ENCODE data around the gene NFKB1. TPM values are rescaled to one million over a fixed set of nuclear protein-coding genes. Genes with fewer than 3 reads are reported as not detected.

NFKB1 gene
- total and polyA plus RNA-seq, 10 of the 15 experiments (the other 5 are each of a cell fraction or from before 2014, with no cell fraction given): 8.7 to 110 (median 57.3) TPM

GRCh38 chr4:102535398-102536082 is 34.4 kb downstream of the NFKB1 start (continued):
- TF ChIP-seq POU2F2 (IDR thresholded peaks at IDR 0.05; ENCODE audit: borderline replicate concordance, low read depth, low read length) (0 out of 3 replicates have a peak, but pooled peaks have one; percentile 54), CEBPB (IDR thresholded peaks at IDR 0.05; ENCODE audit: borderline replicate concordance in 1 of 2, low read depth in 2 of 2, low read length in 2 of 2) (peak in 1 of 2 experiments; percentile 33; a peak in 1 of 4 replicates), PAX5 (IDR thresholded peaks at IDR 0.05; ENCODE audit: borderline replicate concordance, low read depth, low read length) (peak; percentile 13; the same call in 1 of the 2 replicates), RB1 (IDR thresholded peaks at IDR 0.05; ENCODE audit: borderline replicate concordance) (no peak), IKZF1 (conservative IDR thresholded peaks at IDR 0.05) (peak; percentile 76), PML (IDR thresholded peaks at IDR 0.05; ENCODE audit: low read length) (peak; percentile 49; the same call in 1 of the 2 replicates), MTA3 (IDR thresholded peaks at IDR 0.05; ENCODE audit: borderline replicate concordance, low read length) (peak; percentile 78), USF2 (IDR thresholded peaks at IDR 0.05; ENCODE audit: borderline replicate concordance, low read depth, low read length) (no peak), ZNF24 (IDR thresholded peaks at IDR 0.05) (peak; percentile 57; the same call in 1 of the 2 replicates), CBFB (IDR thresholded peaks at IDR 0.05; ENCODE audit: low read depth) (peak; percentile 86), MEF2B (IDR thresholded peaks at IDR 0.05; ENCODE audit: partially characterized antibody, poor library complexity, severe bottlenecking) (peak; percentile 49), JUND (IDR thresholded peaks at IDR 0.05; ENCODE audit: low read depth, low read length) (peak; percentile 72), EP300 (IDR thresholded peaks at IDR 0.05; ENCODE audit: borderline replicate concordance in 1 of 2, control insufficient read depth in 1 of 2, low read depth in 2 of 2, low read length in 2 of 2) (peak in 1 of 2 experiments; percentile 77; a peak in 2 of 4 replicates)
